ENCODE data around the gene MRPL23. TPM values are rescaled to one million over a fixed set of nuclear protein-coding genes. Genes with fewer than 3 reads are reported as not detected.

The MRPL23 gene
- total RNA-seq, 1 experiment from 2014 or later = 109 TPM

- peaks cover 5% of the 10 kb centered on the region for H3K36me3 Mint-ChIP-seq (ENCODE audit: insufficient read depth, unreplicated experiment)
- H3K9me3 Mint-ChIP-seq (ENCODE audit: low read depth, unreplicated experiment) = no peaks in the 10 kb centered on the region
- peaks cover 9% of the 10 kb centered on the region for H3K4me1 Mint-ChIP-seq (ENCODE audit: low read depth, unreplicated experiment)
- H3K4me3 Mint-ChIP-seq (ENCODE audit: low read depth, unreplicated experiment) = no peak overlapping the region
- TF ChIP-seq CTCF (IDR thresholded peaks at IDR 0.05; ENCODE audit: unreplicated experiment) = no peak
- BruUV-seq (replicated peaks) = no TSS peak
- no peaks in the 10 kb centered on the region for H3K27me3 Mint-ChIP-seq (ENCODE audit: unreplicated experiment)
- no peak overlapping the region for H3K27ac Mint-ChIP-seq (ENCODE audit: unreplicated experiment)
- intact Hi-C loops (cut with micrococcal nuclease; ENCODE audit: unreplicated experiment) = no loop called here
- CTCF ChIA-PET = interaction anchor here (1.3 to 2.3 kb wide), 2 partner anchors 115 to 254 kb away, joined by 4 to 15 read pairs; no protein-coding TSS in a partner anchor
- DNase-seq = no peak
Measured at GRCh38 chr11:1948389-1948788, 1.3 kb downstream of the MRPL23 start.

GRCh38 chr11:1949302-1949701, 2.2 kb downstream of the MRPL23 start:
- Mint-ChIP-seq H3K36me3 (ENCODE audit: insufficient read depth, unreplicated experiment) (no peaks in the 10 kb centered on the region), H3K9me3 (ENCODE audit: low read depth, unreplicated experiment) (no peaks in the 10 kb centered on the region), H3K27me3 (ENCODE audit: unreplicated experiment) (no peaks in the 10 kb centered on the region), H3K4me1 (ENCODE audit: low read depth, unreplicated experiment) (peaks cover under 1% of the 10 kb centered on the region), H3K4me3 (ENCODE audit: low read depth, unreplicated experiment) (no peak overlapping the region), H3K27ac (ENCODE audit: unreplicated experiment) (no peak overlapping the region)
- intact Hi-C loops (cut with micrococcal nuclease; ENCODE audit: unreplicated experiment) = no loop called here
- DNase-seq = no peak
- CTCF ChIA-PET = interaction anchor here (2.3 kb wide), 1 partner anchor 116 kb away, joined by 15 read pairs; no protein-coding TSS in a partner anchor
- TF ChIP-seq CTCF (IDR thresholded peaks at IDR 0.05; ENCODE audit: unreplicated experiment) = no peak
- BruUV-seq (replicated peaks) = no TSS peak

GRCh38 chr11:1949922-1950321, 2.8 kb downstream of the MRPL23 start:
- Mint-ChIP-seq H3K36me3 (ENCODE audit: insufficient read depth, unreplicated experiment) (no peaks in the 10 kb centered on the region), H3K9me3 (ENCODE audit: low read depth, unreplicated experiment) (no peaks in the 10 kb centered on the region), H3K27me3 (ENCODE audit: unreplicated experiment) (no peaks in the 10 kb centered on the region), H3K27ac (ENCODE audit: unreplicated experiment) (no peak overlapping the region), H3K4me1 (ENCODE audit: low read depth, unreplicated experiment) (no peaks in the 10 kb centered on the region), H3K4me3 (ENCODE audit: low read depth, unreplicated experiment) (no peak overlapping the region)
- intact Hi-C loops (cut with micrococcal nuclease; ENCODE audit: unreplicated experiment) = no loop called here
- no TSS peak for BruUV-seq (replicated peaks)
- no peak for TF ChIP-seq CTCF (IDR thresholded peaks at IDR 0.05; ENCODE audit: unreplicated experiment)
- DNase-seq = no peak
- CTCF ChIA-PET = interaction anchor here (0.9 to 1.1 kb wide), 2 partner anchors 67 to 202 kb away, joined by 4 read pairs; no protein-coding TSS in a partner anchor

GRCh38 chr11:1952806-1953482, 5.8 kb downstream of the MRPL23 start:
- CTCF ChIA-PET = no interaction called here
- BruUV-seq (replicated peaks) = no TSS peak
- TF ChIP-seq CTCF (IDR thresholded peaks at IDR 0.05; ENCODE audit: unreplicated experiment) = no peak
- Mint-ChIP-seq H3K4me1 (ENCODE audit: low read depth, unreplicated experiment) (no peaks in the 10 kb centered on the region), H3K36me3 (ENCODE audit: insufficient read depth, unreplicated experiment) (no peaks in the 10 kb centered on the region), H3K27ac (ENCODE audit: unreplicated experiment) (no peak overlapping the region), H3K27me3 (ENCODE audit: unreplicated experiment) (no peaks in the 10 kb centered on the region), H3K9me3 (ENCODE audit: low read depth, unreplicated experiment) (no peaks in the 10 kb centered on the region), H3K4me3 (ENCODE audit: low read depth, unreplicated experiment) (no peak overlapping the region)
- no peak for DNase-seq
- intact Hi-C loops (cut with micrococcal nuclease; ENCODE audit: unreplicated experiment) = no loop called here
